ENCODE results near the gene USP13.

DNA sequence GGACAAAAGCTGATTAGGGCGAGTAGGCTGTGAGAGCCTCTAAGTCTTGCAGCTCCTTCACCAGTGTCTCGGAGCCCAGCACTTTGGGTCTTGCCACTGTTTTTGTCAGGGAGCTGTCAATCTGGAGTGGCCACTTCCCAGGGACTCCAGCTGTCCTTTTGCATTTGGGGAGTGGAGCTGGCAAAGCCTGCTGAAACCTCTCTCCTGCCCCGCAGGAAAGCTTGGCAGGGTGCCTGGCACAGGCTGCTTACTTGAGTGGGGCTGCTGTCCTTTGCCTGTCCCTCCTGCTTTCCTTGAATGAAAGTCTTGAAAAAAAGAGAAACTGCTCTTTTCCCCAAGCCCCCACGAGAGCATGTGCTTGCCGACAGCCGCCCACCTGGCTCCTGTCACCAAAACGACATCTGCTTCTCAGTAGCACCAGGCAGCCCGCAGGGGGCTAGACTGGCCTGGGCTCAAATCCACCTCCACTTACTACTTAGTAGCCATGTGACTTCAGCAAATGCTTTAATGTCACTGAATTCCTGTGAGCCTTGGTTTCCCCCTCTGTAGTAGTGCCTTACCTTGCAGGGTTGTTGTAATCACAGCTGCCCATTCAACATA lies 13.7 kb downstream of the USP13 start:
- TF ChIP-seq ZNF781 (CRISPR knock-in tag; IDR thresholded peaks at IDR 0.05; ENCODE audit: borderline replicate concordance, not compliant biosample characterization) (no peak), HMG20B (CRISPR knock-in tag; conservative IDR thresholded peaks at IDR 0.05) (no peak), TCF12 (IDR thresholded peaks at IDR 0.05) (no peak), TCF12 (CRISPR knock-in tag; IDR thresholded peaks at IDR 0.05) (no peak), SIX1 (CRISPR knock-in tag; IDR thresholded peaks at IDR 0.05; ENCODE audit: borderline replicate concordance) (no peak), ZBTB8A (CRISPR knock-in tag; IDR thresholded peaks at IDR 0.05; ENCODE audit: borderline replicate concordance, low read depth) (no peak), NFRKB (IDR thresholded peaks at IDR 0.05) (no peak), U2AF2 (IDR thresholded peaks at IDR 0.05; ENCODE audit: low read depth, low read length) (no peak), SMYD3 (CRISPR knock-in tag; IDR thresholded peaks at IDR 0.05) (no peak), TAF1 (CRISPR knock-in tag; IDR thresholded peaks at IDR 0.05) (no peak), PTBP1 (IDR thresholded peaks at IDR 0.05; ENCODE audit: low read depth, low read length, poor library complexity, severe bottlenecking) (no peak), ZMYM2 (CRISPR knock-in tag; IDR thresholded peaks at IDR 0.05) (no peak), ERF (CRISPR knock-in tag; IDR thresholded peaks at IDR 0.05) (no peak)
- TF ChIP-seq, protein P1, sequence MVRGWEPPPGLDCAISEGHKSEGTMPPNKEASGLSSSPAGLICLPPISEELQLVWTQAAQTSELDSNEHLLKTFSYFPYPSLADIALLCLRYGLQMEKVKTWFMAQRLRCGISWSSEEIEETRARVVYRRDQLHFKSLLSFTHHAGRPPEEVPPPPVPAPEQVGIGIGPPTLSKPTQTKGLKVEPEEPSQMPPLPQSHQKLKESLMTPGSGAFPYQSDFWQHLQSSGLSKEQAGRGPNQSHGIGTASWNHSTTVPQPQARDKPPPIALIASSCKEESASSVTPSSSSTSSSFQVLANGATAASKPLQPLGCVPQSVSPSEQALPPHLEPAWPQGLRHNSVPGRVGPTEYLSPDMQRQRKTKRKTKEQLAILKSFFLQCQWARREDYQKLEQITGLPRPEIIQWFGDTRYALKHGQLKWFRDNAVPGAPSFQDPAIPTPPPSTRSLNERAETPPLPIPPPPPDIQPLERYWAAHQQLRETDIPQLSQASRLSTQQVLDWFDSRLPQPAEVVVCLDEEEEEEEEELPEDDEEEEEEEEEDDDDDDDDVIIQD (CRISPR knock-in tag; IDR thresholded peaks at IDR 0.05; ENCODE audit: low read depth), result no peak
- TF ChIP-seq, protein P2, sequence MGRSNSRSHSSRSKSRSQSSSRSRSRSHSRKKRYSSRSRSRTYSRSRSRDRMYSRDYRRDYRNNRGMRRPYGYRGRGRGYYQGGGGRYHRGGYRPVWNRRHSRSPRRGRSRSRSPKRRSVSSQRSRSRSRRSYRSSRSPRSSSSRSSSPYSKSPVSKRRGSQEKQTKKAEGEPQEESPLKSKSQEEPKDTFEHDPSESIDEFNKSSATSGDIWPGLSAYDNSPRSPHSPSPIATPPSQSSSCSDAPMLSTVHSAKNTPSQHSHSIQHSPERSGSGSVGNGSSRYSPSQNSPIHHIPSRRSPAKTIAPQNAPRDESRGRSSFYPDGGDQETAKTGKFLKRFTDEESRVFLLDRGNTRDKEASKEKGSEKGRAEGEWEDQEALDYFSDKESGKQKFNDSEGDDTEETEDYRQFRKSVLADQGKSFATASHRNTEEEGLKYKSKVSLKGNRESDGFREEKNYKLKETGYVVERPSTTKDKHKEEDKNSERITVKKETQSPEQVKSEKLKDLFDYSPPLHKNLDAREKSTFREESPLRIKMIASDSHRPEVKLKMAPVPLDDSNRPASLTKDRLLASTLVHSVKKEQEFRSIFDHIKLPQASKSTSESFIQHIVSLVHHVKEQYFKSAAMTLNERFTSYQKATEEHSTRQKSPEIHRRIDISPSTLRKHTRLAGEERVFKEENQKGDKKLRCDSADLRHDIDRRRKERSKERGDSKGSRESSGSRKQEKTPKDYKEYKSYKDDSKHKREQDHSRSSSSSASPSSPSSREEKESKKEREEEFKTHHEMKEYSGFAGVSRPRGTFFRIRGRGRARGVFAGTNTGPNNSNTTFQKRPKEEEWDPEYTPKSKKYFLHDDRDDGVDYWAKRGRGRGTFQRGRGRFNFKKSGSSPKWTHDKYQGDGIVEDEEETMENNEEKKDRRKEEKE (IDR thresholded peaks at IDR 0.05), result no peak

Measured in HepG2 (cell line).